Activated CD8-positive, alpha-beta T cell treated with anti-CD3 and anti-CD28 coated beads for 36 hours (primary cell): ENCODE measurements around the gene C7. TPM values are rescaled to one million over a fixed set of nuclear protein-coding genes. Genes with fewer than 3 reads are reported as not detected.
"Not testable (repeated sequence)": the region's sequence is repeated elsewhere in the genome, so short reads cannot be mapped to it uniquely, and the experiment has no call there.

Experiments used
- ATAC-seq: fragments of 200-7000 bp; cut with Tn5 transposase; one replicate; pipeline ENCODE4 v1.10.0; 2021; ENCODE audit warnings: mild to moderate bottlenecking, moderate library complexity
- CTCF ChIA-PET: fragments of 350-600 bp; sonication (Branson Sonifier 250); formaldehyde crosslinking; loops from one replicate; lab custom pipeline; 2021; ENCODE audit warnings: antibody characterized with exemption; lab: Charles Lee
- POLR2A ChIA-PET: fragments of 350-600 bp; sonication (Branson Sonifier 250); formaldehyde crosslinking; loops from one replicate; lab custom pipeline; 2021; ENCODE audit warnings: antibody characterized with exemption; lab: Charles Lee
- DNase-seq: peaks from one replicate; pipeline ENCODE4 v3.0.0-alpha.2; 2020
- H3K27ac Mint-ChIP-seq: one replicate; pipeline ENCODE4 v1.8.0; 2021; ENCODE audit warnings: mild to moderate bottlenecking, mixed read lengths
- H3K27me3 Mint-ChIP-seq: one replicate; pipeline ENCODE4 v1.8.0; 2021; ENCODE audit warnings: mixed read lengths
- H3K36me3 Mint-ChIP-seq: one replicate; pipeline ENCODE4 v1.8.0; 2021; ENCODE audit warnings: low read depth, mixed read lengths
- H3K4me1 Mint-ChIP-seq: one replicate; pipeline ENCODE4 v1.8.0; 2021; ENCODE audit warnings: low read depth, mixed read lengths
- H3K4me3 Mint-ChIP-seq: one replicate; pipeline ENCODE4 v1.8.0; 2021; ENCODE audit warnings: mild to moderate bottlenecking, moderate library complexity, mixed read lengths
- H3K9me3 Mint-ChIP-seq: one replicate; pipeline ENCODE4 v1.8.0; 2021; ENCODE audit warnings: mixed read lengths
- CTCF ChIP-seq: fragments of 200-600 bp; IDR thresholded peaks from one replicate; pipeline ENCODE4 v1.8.0; 2022; ENCODE audit warnings: antibody characterized with exemption, mild to moderate bottlenecking
- intact Hi-C: fragments of 100-400 bp; cut with micrococcal nuclease; formaldehyde crosslinking; loops from one replicate; pipeline ENCODE4 v1.10.0; 2022
- total RNA-seq, 2 experiments: library from RNA; stranded (reverse); gene quantifications; one replicate each; pipeline ENCODE4 v1.2.3, GENCODE V29; 2021

C7 gene
- not detected for total RNA-seq

- H3K27ac Mint-ChIP-seq: no peak within 1 kb of the TSS
- DNase-seq (no peak), ATAC-seq (no peak)
- intact Hi-C loops: no loop called here
- H3K4me1 Mint-ChIP-seq: no peaks in the 10 kb centered on the region
- H3K9me3 Mint-ChIP-seq: no peaks in the 10 kb centered on the region
- ChIA-PET CTCF (no interaction called here), POLR2A (no interaction called here)
- peaks cover 15% of the 10 kb centered on the region for H3K27me3 Mint-ChIP-seq
- TF ChIP-seq CTCF: no peak
- H3K36me3 Mint-ChIP-seq: no peaks in the 10 kb centered on the region
- H3K4me3 Mint-ChIP-seq: no peak within 1 kb of the TSS
Measured at GRCh38 chr5:40909264-40909663, at the start of gene C7. TSS of gene C7 (plus strand) at chr5:40909497. CDS start at chr5:40909611, 114 bp downstream.

GRCh38 chr5:40860711-40861110 is 48.6 kb upstream of the C7 start:
- no peak for TF ChIP-seq CTCF
- Mint-ChIP-seq H3K27me3 (no peaks in the 10 kb centered on the region), H3K27ac (no peak overlapping the region), H3K4me1 (no peaks in the 10 kb centered on the region), H3K4me3 (no peak overlapping the region), H3K9me3 (peaks cover 9% of the 10 kb centered on the region), H3K36me3 (no peaks in the 10 kb centered on the region)
- no peak for ATAC-seq
- CTCF ChIA-PET: no interaction called here
- POLR2A ChIA-PET: no interaction called here
- no peak for DNase-seq
- intact Hi-C loops: no loop called here

- intact Hi-C loops, H3K9me3 Mint-ChIP-seq, H3K27ac Mint-ChIP-seq, ATAC-seq, POLR2A ChIA-PET, DNase-seq, H3K4me3 Mint-ChIP-seq, H3K4me1 Mint-ChIP-seq, H3K36me3 Mint-ChIP-seq, H3K27me3 Mint-ChIP-seq: not testable (repeated sequence)
- CTCF ChIA-PET: interaction anchor here (1.2 kb wide), 1 partner anchor 14 kb away, joined by 3 read pairs; no protein-coding TSS in a partner anchor
Measured at GRCh38 chr5:40865004-40865403, 44.3 kb upstream of the C7 start.

GRCh38 chr5:40866844-40867243 is 42.5 kb upstream of the C7 start:
- DNase-seq (no peak), ATAC-seq (no peak)
- ChIA-PET CTCF (no interaction called here), POLR2A (no interaction called here)
- Mint-ChIP-seq H3K27me3 (peaks cover 6% of the 10 kb centered on the region), H3K27ac (no peak overlapping the region), H3K9me3 (peaks cover 9% of the 10 kb centered on the region), H3K4me3 (no peak overlapping the region), H3K36me3 (no peaks in the 10 kb centered on the region), H3K4me1 (no peaks in the 10 kb centered on the region)
- intact Hi-C loops: no loop called here
- TF ChIP-seq CTCF: no peak

GRCh38 chr5:40869384-40869783 is 39.9 kb upstream of the C7 start:
- intact Hi-C loops: no loop called here
- no peak overlapping the region for H3K27ac Mint-ChIP-seq
- no peak for DNase-seq
- H3K9me3 Mint-ChIP-seq: peaks cover 7% of the 10 kb centered on the region
- H3K4me3 Mint-ChIP-seq: no peak overlapping the region
- no peaks in the 10 kb centered on the region for H3K36me3 Mint-ChIP-seq
- ATAC-seq: no peak
- peaks cover 9% of the 10 kb centered on the region for H3K27me3 Mint-ChIP-seq
- no peak for TF ChIP-seq CTCF
- no peaks in the 10 kb centered on the region for H3K4me1 Mint-ChIP-seq
- POLR2A ChIA-PET: no interaction called here
- CTCF ChIA-PET: no interaction called here

- no peak for ATAC-seq
- Mint-ChIP-seq H3K9me3 (no peaks in the 10 kb centered on the region), H3K4me3 (no peak overlapping the region), H3K36me3 (no peaks in the 10 kb centered on the region), H3K27me3 (peaks cover 9% of the 10 kb centered on the region), H3K27ac (no peak overlapping the region), H3K4me1 (no peaks in the 10 kb centered on the region)
- TF ChIP-seq CTCF: no peak
- ChIA-PET CTCF (interaction anchor here (0.6 to 1.3 kb wide), 3 partner anchors 20 to 209 kb away, joined by 3 to 4 read pairs (median 3); no protein-coding TSS in a partner anchor), POLR2A (no interaction called here)
- intact Hi-C loops: no loop called here
- DNase-seq: no peak
Measured at GRCh38 chr5:40871177-40871576, 38.1 kb upstream of the C7 start.

GRCh38 chr5:40872253-40872652 is 37.0 kb upstream of the C7 start:
- H3K27ac Mint-ChIP-seq, H3K36me3 Mint-ChIP-seq, H3K4me3 Mint-ChIP-seq, H3K27me3 Mint-ChIP-seq, ATAC-seq, DNase-seq, H3K9me3 Mint-ChIP-seq, POLR2A ChIA-PET, intact Hi-C loops, H3K4me1 Mint-ChIP-seq, CTCF ChIA-PET: not testable (repeated sequence)
